ENCODE measurements around the gene QSOX2.

Gene QSOX2

GRCh38 chr9:136289651-136290507 is 44.3 kb upstream of the QSOX2 start:
- no peak for TF ChIP-seq TAF1 (IDR thresholded peaks at IDR 0.05; ENCODE audit: borderline replicate concordance, insufficient read depth, low read length)
- no peak for TF ChIP-seq SIN3A (IDR thresholded peaks at IDR 0.05; ENCODE audit: borderline replicate concordance, insufficient read depth, low read length)
- TF ChIP-seq, protein P1, sequence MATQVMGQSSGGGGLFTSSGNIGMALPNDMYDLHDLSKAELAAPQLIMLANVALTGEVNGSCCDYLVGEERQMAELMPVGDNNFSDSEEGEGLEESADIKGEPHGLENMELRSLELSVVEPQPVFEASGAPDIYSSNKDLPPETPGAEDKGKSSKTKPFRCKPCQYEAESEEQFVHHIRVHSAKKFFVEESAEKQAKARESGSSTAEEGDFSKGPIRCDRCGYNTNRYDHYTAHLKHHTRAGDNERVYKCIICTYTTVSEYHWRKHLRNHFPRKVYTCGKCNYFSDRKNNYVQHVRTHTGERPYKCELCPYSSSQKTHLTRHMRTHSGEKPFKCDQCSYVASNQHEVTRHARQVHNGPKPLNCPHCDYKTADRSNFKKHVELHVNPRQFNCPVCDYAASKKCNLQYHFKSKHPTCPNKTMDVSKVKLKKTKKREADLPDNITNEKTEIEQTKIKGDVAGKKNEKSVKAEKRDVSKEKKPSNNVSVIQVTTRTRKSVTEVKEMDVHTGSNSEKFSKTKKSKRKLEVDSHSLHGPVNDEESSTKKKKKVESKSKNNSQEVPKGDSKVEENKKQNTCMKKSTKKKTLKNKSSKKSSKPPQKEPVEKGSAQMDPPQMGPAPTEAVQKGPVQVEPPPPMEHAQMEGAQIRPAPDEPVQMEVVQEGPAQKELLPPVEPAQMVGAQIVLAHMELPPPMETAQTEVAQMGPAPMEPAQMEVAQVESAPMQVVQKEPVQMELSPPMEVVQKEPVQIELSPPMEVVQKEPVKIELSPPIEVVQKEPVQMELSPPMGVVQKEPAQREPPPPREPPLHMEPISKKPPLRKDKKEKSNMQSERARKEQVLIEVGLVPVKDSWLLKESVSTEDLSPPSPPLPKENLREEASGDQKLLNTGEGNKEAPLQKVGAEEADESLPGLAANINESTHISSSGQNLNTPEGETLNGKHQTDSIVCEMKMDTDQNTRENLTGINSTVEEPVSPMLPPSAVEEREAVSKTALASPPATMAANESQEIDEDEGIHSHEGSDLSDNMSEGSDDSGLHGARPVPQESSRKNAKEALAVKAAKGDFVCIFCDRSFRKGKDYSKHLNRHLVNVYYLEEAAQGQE (IDR thresholded peaks at IDR 0.05; ENCODE audit: insufficient read depth in 1 of 2, low read depth in 2 of 2, low read length in 2 of 2) = no peak
- TF ChIP-seq POLR2AphosphoS5 (IDR thresholded peaks at IDR 0.05; ENCODE audit: low read depth, low read length) = no peak
- no peak for TF ChIP-seq FOXP2 (optimal IDR thresholded peaks at IDR 0.05; ENCODE audit: borderline replicate concordance, extremely low read depth, extremely low read length, insufficient read depth)

GRCh38 chr9:136287960-136288753 is 42.5 kb upstream of the QSOX2 start:
- TF ChIP-seq FOXP2 (optimal IDR thresholded peaks at IDR 0.05; ENCODE audit: borderline replicate concordance, extremely low read depth, extremely low read length, insufficient read depth) (no peak), TAF1 (IDR thresholded peaks at IDR 0.05; ENCODE audit: borderline replicate concordance, insufficient read depth, low read length) (no peak), POLR2AphosphoS5 (IDR thresholded peaks at IDR 0.05; ENCODE audit: low read depth, low read length) (no peak), SIN3A (IDR thresholded peaks at IDR 0.05; ENCODE audit: borderline replicate concordance, insufficient read depth, low read length) (no peak)
- TF ChIP-seq, protein P1 (IDR thresholded peaks at IDR 0.05; ENCODE audit: insufficient read depth in 1 of 2, low read depth in 2 of 2, low read length in 2 of 2) = no peak

- TF ChIP-seq SIN3A (IDR thresholded peaks at IDR 0.05; ENCODE audit: borderline replicate concordance, insufficient read depth, low read length) (no peak), TAF1 (IDR thresholded peaks at IDR 0.05; ENCODE audit: borderline replicate concordance, insufficient read depth, low read length) (no peak), POLR2AphosphoS5 (IDR thresholded peaks at IDR 0.05; ENCODE audit: low read depth, low read length) (no peak), FOXP2 (optimal IDR thresholded peaks at IDR 0.05; ENCODE audit: borderline replicate concordance, extremely low read depth, extremely low read length, insufficient read depth) (no peak)
- TF ChIP-seq, protein P1 (IDR thresholded peaks at IDR 0.05; ENCODE audit: insufficient read depth in 1 of 2, low read depth in 2 of 2, low read length in 2 of 2) = no peak
These were observed 41.4 kb upstream of the QSOX2 start for GRCh38 chr9:136286987-136287379.

- TF ChIP-seq, protein P1 (IDR thresholded peaks at IDR 0.05; ENCODE audit: insufficient read depth in 1 of 2, low read depth in 2 of 2, low read length in 2 of 2) = no peak
- no peak for TF ChIP-seq TAF1 (IDR thresholded peaks at IDR 0.05; ENCODE audit: borderline replicate concordance, insufficient read depth, low read length)
- no peak for TF ChIP-seq POLR2AphosphoS5 (IDR thresholded peaks at IDR 0.05; ENCODE audit: low read depth, low read length)
- no peak for TF ChIP-seq SIN3A (IDR thresholded peaks at IDR 0.05; ENCODE audit: borderline replicate concordance, insufficient read depth, low read length)
- no peak for TF ChIP-seq FOXP2 (optimal IDR thresholded peaks at IDR 0.05; ENCODE audit: borderline replicate concordance, extremely low read depth, extremely low read length, insufficient read depth)
These were observed 40.9 kb upstream of the QSOX2 start for GRCh38 chr9:136286359-136286986.

All from PFSK-1 (cell line).